HG03025 (cell line): ENCODE data around the gene NGRN.
A peak's percentile ranks its signal among the peaks of the same experiment; 100 is the strongest.

Experiments
- ATAC-seq: cut with Tn5 transposase; IDR thresholded peaks from one replicate; pipeline ENCODE4 v1.9.1; 2021; ENCODE audit warnings: mild to moderate bottlenecking, moderate library complexity; ENCODE audit not compliant: unreplicated experiment, low FRiP score

NGRN gene, protein sequence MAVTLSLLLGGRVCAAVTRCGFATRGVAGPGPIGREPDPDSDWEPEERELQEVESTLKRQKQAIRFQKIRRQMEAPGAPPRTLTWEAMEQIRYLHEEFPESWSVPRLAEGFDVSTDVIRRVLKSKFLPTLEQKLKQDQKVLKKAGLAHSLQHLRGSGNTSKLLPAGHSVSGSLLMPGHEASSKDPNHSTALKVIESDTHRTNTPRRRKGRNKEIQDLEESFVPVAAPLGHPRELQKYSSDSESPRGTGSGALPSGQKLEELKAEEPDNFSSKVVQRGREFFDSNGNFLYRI

DNA sequence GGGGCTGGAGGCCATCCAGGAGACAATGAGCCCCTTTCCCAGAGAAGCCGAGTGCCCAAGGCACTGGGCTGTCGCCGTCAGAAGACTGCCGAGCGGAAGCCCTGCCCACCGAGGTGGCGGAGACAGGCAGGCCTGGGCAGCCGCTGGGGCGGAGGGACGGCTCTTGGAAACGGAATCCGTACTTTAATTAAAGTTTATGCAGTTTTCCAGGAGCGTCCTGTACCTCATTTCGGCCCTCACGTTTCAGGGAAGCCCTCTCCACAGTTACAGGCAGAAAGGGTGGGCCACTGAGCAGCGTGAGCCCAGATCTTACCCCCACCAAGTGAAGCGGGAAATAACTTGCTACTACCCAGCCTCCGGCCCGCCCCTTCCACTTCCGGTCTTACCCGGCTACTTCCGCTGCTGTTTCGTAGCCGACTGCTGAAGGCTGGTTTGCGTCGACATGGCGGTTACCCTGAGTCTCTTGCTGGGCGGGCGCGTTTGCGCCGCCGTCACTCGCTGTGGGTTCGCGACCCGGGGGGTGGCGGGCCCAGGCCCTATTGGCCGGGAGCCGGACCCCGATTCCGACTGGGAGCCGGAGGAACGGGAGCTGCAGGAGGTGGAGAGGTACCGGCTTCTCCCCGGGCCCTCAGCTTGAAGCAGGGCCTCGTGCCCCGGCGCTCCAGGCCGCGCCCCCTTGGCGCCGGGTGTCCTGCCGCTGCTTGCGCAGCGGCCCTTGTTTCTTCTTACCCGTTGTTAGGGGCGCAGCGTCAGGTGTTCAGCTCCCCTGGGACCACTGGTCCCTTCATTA, at the start of gene NGRN:
NGRN (plus strand) TSS at position 402 of the 790 bp plus-strand sequence; CDS start at position 443, 41 bp downstream.
- peak; percentile 88 for ATAC-seq

DNA sequence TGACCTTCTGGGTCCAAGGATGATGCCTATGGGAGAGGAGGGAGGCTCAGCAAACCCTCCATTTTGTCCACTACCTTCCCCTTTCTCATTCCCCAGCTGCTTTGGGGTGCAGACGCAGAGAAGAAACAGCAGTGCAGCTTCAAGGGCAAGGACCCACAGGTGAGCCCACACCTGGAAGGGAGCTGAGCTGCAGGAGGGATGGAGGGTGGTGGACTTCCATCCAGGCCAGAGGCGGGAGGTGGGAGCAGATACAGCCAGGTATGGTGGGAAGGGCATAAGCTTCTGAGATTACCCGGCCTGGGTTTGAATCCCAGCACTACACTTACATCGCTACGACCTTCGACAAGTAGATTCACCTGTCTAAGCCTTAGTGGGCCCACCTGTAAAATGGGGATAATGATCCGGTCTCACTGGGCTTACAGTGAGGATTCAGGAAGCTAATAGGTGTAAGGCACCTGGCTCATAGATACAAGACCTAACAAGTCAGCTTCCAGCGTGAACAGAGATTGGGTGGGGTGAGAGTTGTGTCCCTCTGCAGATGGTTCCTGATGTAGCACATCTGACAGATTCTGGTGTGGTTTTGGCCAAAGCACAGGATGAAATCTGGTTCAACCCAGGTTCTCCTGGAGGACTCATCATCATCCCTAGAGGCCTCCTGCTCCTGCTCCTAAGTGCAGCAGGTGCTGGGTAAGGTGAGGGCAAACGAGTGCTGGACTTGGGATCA, 47.6 kb upstream of the NGRN start:
- ATAC-seq, result no peak

DNA sequence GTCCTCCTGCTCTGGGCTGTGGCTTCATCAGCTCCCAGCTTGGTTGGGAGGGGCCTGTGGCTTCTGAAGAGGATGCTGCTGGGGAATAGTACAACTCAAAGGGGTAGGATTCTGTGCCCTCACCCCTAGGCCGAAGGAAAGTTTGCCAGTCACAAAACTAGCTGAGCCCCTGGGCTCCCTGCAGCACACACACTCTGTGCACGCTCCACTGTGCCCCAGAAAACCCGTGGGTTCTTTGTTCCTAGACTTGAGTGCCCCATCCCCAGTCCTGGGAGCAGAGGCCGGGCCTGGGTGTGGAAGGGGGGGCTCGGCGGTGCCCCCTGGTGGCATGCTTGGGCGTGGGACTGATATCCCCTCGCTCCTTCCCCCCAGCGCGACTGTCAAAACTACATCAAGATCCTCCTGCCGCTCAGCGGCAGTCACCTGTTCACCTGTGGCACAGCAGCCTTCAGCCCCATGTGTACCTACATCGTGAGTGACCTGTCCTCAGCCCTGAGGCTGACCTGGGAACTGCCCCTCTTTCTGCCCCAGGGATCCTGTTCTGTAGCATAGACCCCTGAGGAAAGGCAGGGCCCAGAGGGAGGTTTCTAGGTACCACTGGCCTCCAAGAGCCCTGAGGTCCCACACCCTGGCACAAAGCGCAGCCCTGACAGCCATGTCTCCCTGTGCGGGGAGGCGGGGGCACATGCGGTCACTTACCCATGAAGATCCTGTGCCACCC, 45.9 kb upstream of the NGRN start:
- ATAC-seq, result no peak

DNA sequence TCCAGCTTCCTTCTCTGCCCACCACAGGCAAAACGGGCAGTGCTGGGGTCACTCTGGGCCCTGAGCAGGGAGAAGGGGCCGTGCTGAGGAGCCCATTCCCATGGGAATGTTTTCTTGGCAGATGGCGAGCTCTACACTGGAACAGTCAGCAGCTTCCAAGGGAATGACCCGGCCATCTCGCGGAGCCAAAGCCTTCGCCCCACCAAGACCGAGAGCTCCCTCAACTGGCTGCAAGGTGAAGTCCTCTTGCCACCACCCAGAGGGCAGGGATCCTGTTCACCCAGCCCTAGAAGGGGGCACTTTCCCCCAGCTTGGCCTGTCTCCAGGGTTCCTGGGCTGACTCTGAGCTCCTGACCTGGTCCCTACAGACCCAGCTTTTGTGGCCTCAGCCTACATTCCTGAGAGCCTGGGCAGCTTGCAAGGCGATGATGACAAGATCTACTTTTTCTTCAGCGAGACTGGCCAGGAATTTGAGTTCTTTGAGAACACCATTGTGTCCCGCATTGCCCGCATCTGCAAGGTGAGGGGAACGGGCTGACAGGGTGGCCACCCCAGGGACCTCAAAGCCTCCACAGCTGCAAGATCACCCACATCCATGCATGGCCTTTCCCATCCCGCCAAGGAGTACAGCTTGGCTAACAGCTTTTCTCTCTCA, 44.1 kb upstream of the NGRN start:
- no peak for ATAC-seq

DNA sequence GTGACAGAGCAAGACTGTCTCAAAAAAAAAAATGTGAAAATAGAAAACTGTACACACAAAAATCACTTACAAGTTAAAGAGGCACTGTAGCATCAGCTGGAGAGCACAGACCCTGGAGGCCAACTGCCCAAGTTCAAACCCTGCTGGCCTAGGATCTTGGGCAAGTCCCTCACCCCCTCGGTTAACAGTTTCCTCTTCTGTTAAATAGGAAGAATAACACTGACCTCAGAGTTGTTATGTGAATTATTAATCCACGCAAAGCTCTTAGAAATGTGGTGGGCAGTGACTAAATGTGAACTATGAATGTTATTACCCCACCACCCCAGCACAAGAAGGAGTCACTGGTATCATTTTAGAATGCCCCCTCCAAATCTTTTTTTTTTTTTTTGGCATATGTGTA, 42.9 kb upstream of the NGRN start:
- ATAC-seq, result no peak

DNA sequence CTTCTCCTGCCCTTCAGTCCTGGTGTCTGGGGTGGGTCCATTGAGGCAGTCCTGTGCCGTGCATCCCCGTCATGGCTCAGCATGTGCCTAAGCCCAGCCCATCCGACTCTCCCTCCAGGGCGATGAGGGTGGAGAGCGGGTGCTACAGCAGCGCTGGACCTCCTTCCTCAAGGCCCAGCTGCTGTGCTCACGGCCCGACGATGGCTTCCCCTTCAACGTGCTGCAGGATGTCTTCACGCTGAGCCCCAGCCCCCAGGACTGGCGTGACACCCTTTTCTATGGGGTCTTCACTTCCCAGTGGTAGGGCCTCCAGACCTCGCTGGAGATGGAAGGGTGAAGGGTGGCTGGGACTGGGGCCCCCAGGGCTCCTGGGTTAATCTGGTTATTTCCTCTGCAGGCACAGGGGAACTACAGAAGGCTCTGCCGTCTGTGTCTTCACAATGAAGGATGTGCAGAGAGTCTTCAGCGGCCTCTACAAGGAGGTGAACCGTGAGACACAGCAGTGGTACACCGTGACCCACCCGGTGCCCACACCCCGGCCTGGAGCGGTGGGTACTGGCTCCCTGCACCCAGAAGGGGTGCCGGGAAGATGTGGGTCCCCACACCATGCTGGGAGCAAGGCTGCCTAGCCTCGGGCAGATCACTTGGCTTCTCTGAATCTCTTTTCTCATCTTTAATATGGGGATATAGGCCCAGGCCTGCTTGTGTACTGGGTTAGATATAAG, 41.9 kb upstream of the NGRN start:
- ATAC-seq, result no peak

DNA sequence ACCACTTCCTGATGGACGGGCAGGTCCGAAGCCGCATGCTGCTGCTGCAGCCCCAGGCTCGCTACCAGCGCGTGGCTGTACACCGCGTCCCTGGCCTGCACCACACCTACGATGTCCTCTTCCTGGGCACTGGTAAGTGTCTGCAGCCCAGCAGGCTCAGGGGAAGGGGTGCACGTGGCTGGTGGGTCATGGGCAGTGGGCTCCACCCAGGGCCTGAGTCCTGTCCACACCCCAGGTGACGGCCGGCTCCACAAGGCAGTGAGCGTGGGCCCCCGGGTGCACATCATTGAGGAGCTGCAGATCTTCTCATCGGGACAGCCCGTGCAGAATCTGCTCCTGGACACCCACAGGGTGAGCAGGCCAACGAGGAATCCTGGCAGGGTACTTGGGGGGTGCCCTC, 40.4 kb upstream of the NGRN start:
- no peak for ATAC-seq

DNA sequence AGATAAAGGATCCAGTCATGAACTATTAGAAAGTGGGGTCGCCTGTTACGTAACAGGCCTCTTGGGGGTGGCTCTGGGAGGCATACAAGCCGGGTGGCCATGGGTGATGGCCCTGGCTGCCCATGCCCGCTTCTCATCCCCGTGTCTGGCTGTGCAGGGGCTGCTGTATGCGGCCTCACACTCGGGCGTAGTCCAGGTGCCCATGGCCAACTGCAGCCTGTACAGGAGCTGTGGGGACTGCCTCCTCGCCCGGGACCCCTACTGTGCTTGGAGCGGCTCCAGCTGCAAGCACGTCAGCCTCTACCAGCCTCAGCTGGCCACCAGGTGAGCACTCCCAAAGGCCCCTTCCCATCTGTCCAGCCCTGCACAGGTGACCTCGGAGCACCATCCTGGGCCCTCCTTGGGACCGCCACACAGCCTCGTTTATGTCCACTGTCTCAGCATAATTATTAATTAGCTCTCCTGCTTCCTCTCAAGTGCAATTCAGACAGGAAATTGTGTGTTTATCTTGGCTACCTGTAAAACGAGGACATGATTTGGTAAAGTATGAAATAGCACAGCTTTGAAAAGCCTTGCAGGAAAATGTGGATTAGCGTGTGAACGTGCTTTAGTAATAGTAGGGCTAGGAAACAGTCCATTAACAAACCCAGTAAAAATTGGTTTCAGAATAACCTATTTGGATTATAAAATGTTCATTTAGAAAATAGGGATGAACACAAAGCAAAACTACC, 39.8 kb upstream of the NGRN start:
- no peak for ATAC-seq

DNA sequence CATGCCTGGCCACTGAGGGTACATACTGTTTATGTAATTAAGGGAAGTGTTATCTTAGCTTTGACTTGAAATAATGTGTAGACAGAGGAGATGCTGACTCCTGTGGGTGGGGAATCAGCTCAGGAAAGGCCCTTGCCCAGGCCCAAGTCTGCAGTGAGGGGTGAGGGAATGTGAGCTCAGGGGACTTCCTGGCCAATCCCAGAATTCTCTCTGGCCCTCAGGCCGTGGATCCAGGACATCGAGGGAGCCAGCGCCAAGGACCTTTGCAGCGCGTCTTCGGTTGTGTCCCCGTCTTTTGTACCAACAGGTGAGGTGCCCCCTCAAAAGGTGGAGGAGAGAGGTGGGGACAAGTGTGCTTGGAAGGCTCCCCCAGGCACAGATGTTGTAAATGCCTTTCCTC, 38.1 kb upstream of the NGRN start:
- ATAC-seq, result no peak

DNA sequence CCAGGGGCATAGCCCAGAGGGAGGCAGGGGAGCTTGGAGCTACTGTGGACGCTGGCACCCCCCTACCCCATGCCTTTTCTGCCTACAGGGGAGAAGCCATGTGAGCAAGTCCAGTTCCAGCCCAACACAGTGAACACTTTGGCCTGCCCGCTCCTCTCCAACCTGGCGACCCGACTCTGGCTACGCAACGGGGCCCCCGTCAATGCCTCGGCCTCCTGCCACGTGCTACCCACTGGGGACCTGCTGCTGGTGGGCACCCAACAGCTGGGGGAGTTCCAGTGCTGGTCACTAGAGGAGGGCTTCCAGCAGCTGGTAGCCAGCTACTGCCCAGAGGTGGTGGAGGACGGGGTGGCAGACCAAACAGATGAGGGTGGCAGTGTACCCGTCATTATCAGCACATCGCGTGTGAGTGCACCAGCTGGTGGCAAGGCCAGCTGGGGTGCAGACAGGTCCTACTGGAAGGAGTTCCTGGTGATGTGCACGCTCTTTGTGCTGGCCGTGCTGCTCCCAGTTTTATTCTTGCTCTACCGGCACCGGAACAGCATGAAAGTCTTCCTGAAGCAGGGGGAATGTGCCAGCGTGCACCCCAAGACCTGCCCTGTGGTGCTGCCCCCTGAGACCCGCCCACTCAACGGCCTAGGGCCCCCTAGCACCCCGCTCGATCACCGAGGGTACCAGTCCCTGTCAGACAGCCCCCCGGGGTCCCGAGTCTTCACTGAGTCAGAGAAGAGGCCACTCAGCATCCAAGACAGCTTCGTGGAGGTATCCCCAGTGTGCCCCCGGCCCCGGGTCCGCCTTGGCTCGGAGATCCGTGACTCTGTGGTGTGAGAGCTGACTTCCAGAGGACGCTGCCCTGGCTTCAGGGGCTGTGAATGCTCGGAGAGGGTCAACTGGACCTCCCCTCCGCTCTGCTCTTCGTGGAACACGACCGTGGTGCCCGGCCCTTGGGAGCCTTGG, 37.4 kb upstream of the NGRN start:
- ATAC-seq, result no peak

DNA sequence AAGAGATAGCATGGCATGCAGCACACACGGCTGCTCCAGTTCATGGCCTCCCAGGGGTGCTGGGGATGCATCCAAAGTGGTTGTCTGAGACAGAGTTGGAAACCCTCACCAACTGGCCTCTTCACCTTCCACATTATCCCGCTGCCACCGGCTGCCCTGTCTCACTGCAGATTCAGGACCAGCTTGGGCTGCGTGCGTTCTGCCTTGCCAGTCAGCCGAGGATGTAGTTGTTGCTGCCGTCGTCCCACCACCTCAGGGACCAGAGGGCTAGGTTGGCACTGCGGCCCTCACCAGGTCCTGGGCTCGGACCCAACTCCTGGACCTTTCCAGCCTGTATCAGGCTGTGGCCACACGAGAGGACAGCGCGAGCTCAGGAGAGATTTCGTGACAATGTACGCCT, 36.5 kb upstream of the NGRN start:
- ATAC-seq, result no peak

DNA sequence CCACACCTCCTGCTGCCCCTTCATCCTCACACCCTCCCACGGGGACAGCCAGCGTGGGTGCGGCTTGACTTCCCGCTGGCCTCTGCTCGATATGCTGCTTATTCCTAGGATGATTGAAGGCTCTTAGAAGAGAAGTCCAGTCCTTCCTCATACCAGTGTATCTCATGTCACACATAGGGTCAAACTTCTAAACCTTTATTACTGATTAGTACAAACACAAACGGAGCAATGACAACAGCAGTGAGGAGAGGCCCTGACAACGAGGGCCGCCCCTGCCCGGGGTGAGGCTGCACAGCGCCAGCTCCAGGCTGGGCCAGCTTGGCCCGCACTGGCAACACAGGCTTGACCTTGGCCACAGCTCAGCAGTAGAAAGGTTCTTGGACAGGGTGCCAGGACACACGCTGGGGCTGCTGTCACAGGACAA, 35.4 kb upstream of the NGRN start:
- no peak for ATAC-seq

DNA sequence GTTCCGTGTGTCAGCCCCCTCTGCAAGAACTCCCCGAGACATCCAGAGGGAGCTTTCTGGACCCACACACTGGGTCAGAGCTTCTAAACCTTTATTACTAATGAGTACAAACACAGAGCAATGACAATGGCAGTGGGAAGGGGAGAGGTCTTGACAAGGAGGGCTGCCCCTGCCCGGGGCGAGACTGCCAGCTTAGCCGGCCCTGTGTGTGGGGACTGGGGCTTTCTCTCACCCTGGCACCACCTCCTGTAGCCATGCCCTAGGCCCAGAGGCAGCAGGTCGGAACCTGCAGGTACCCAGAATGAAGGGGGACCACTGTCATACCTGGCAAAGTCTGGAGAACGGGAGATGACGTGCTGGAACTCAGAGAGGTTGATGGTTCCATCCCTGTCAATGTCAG, 34.9 kb upstream of the NGRN start:
- ATAC-seq, result no peak

DNA sequence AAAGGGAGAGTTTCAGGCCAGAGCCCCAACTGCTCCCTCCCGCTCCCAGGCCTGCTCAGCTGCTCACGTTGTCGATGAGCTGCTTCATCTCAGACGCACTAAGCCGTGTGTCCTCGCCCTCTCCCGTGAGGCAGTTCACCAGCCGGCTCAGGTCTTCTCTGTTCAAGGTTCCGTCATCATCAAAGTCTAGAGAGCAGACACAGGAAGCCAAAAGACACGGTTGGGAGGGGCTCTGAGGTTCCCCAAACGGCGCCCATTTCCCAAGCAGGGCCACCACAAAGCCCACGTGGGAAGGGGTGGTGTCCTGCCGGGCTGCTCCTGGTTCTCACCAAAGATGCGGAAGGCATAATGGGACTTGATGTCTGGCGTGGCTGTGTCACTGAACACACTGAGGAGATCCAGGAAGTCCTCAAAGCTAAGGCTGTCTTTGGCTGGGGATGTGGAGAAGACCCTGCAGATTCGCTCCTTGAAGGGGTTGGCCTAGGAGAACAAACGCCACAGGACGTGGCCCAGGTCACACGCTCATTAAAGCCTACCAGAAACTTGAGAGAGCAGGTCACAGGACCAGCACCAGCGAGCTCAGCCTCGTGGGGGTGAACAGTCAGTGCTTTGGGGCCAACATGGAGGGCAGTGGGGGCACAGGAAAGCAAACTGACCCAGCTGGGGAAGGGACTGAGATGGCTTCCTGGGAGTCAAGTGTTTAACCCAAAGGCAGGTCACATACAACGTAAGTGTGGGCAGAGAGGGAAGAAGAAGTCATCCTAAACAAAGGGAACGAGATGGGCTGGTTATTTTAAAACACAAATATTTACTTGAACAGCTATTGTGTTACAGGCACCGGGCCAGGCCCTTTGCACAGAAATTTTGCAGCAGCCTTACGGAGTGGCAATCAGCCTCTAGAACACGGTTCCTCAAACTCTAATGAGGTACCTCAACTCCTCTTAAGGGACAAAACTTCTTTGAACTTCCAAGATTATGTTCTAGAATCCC, 34.1 kb upstream of the NGRN start:
- no peak for ATAC-seq

DNA sequence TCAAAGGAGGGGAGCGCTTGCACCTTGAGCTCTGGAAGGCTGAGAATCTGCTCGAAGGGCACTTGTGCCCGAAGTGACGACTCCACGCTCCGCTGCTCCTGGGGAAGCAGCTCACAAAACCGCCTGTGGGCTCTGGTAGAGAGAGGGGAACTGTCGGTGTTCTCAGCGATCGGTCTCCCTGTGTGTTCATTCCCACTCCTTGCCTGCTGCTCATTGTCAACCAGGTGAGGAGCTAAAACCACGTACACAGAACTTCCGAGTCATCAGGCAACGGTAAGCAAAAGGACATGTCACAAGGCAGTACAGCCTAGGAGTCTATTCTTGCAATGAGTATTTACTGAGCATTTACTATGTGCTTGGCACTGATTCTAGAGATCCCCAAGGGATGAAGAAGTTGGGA, 33.3 kb upstream of the NGRN start:
- no peak for ATAC-seq

DNA sequence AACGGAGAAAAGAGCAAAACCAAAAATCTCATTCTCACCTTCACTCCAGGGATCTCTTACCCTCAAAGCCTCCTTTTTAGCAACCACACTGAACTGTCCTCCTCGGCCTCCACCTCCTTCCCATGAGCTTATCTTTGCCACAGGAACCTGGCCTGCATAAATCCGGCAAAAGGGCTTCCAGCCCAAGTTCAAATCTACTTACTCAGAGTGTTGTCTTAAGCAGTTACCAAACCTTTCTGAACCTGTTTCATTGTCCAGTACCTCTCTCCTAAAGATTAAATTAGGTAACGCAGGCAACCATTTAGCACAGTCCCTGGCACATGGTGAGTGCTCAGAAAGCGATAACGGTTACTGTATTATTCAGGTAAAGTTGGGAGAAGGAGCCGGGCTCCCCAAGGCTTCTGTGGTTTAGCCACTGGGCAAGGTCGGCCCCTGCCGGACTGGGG, 32.5 kb upstream of the NGRN start:
- ATAC-seq, result no peak
